Transverse colon (tissue), 4 donors: ENCODE data around the gene FAM131A.

Experiments used
- CTCF ChIP-seq, 5 experiments: fragments of 200-600 bp in 3 of 5; fragments of 450-650 bp in 2 of 5; sonication (generic) in 3 of 5; IDR thresholded peaks; 1 replicate in 2 of 5; 2 replicates in 3 of 5; pipeline ENCODE4 v1.5.1; 2016 to 2017; ENCODE audit warnings: antibody characterized with exemption in 5 of 5, inconsistent platforms in 3 of 5, mild to moderate bottlenecking in 2 of 5, moderate library complexity in 1 of 5
- EP300 ChIP-seq: sonication (generic); formaldehyde crosslinking; IDR thresholded peaks from one replicate; pipeline ENCODE4 v1.6.1; 2017; ENCODE audit warnings: antibody characterized with exemption, low read depth
- POLR2A ChIP-seq: fragments of 450-650 bp; IDR thresholded peaks from one replicate; pipeline ENCODE4 v1.6.1; 2016; ENCODE audit warnings: antibody characterized with exemption, mild to moderate bottlenecking, moderate library complexity
- POLR2AphosphoS5 ChIP-seq, 3 donors: sonication (generic); formaldehyde crosslinking; IDR thresholded peaks; one replicate each; pipeline ENCODE4 v1.6.1; 2016; ENCODE audit warnings: antibody characterized with exemption in 3 of 3

DNA sequence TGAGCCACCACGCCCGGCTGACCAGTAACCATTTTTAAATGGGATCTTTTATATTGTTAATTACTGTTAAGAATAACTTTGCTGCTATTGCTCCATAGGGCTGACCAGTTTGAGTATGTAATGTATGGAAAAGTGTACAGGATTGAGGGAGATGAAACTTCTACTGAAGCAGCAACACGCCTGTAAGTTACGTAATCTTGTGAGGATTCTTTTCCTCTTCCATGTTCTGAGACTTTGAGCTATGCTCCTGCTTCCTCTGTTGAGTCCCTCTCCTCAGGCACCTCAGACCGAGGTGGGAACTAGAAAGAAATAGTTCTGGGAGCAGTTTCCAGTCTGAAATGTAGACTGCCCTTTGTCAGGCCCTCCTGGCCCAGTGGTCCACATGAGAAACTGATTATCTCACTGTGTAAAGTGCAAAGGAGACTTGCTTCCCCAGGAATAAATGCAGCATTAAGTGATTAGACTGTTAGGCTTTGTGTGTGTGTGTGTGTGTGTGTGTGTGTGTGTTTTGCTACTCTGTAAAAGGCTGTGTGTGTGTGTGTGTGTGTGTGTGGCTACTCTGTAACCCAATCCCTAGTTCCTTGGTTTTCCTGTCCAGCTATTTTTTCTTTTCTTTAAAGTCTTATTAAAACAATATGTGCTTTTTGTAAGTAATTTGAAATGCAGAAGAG, 29.4 kb downstream of the FAM131A start:
- TF ChIP-seq CTCF (IDR thresholded peaks at IDR 0.05) (no peak), POLR2A (no peak), EP300 (no peak), POLR2AphosphoS5 (IDR thresholded peaks at IDR 0.05) (no peak)
